GM18907 (cell line): Measurements from ENCODE around the gene HSPA12B.

Source experiments
- ATAC-seq: cut with Tn5 transposase; IDR thresholded peaks from one replicate; pipeline ENCODE4 v1.9.1; 2021; ENCODE audit warnings: mild to moderate bottlenecking, moderate library complexity; ENCODE audit not compliant: unreplicated experiment

HSPA12B gene, protein sequence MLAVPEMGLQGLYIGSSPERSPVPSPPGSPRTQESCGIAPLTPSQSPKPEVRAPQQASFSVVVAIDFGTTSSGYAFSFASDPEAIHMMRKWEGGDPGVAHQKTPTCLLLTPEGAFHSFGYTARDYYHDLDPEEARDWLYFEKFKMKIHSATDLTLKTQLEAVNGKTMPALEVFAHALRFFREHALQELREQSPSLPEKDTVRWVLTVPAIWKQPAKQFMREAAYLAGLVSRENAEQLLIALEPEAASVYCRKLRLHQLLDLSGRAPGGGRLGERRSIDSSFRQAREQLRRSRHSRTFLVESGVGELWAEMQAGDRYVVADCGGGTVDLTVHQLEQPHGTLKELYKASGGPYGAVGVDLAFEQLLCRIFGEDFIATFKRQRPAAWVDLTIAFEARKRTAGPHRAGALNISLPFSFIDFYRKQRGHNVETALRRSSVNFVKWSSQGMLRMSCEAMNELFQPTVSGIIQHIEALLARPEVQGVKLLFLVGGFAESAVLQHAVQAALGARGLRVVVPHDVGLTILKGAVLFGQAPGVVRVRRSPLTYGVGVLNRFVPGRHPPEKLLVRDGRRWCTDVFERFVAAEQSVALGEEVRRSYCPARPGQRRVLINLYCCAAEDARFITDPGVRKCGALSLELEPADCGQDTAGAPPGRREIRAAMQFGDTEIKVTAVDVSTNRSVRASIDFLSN

DNA sequence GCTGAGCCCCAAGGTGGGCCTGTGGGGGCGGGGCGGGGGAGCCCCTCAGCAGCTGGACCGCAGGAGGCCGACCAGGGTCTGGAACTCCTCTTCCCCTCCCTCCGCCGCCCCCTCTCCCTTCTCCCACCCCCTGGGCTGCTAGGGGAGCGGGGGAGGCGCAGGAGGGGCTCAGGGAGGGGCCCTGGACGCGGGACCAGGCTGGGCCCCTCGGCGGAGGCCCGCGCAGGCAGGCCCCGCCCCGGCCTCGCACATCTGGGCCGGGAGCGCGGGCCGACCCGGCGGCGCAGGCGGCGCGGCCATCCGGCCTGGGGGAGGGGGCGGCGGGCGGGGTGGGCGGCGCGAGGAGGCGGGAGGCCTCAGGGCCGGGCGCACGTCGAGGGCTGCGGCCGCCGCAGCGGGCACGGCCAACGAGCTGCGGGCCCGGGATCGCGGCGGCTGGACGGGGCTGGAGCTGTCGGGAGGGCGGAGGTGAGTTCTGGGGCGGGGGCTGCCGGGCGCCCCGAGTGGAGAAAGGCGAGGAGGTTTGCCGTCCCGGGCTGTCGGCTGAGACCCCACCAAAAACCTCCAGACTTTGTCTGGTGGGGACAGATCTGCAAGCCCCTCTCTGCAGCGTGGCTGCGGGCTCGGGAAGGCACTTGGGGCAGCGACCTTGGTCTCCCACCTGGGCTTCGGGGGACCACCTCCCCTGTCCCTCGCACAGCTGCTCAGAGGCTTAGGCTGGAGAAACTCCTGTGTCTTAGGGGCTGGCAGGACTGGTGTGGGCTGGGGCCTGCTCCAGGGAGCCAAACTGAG, at the start of gene HSPA12B:
TSS of gene HSPA12B (plus strand) at position 359 of the 792 bp plus-strand sequence. CDS start 5,990 bp downstream, outside the sequence.
- ATAC-seq: no peak

DNA sequence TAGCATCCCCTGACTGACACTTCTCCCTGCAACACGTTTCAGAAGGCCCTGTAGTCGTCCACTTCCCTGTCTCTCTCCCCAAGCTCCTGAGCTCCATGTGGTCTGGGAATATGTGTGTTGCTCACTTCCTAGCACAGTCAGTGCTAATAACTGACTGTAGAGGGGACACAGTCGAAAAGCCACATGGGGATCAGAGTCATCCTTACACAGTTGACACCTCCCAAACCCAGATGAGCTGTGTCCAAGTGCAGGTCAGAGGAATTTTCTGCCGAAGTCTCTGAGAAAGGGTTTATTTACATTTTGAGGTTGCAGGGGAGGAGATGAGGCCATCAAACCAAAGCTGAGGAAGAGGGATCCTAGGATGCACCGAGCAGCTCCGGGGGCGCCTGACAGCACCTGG, 47.1 kb upstream of the HSPA12B start:
- no peak for ATAC-seq

DNA sequence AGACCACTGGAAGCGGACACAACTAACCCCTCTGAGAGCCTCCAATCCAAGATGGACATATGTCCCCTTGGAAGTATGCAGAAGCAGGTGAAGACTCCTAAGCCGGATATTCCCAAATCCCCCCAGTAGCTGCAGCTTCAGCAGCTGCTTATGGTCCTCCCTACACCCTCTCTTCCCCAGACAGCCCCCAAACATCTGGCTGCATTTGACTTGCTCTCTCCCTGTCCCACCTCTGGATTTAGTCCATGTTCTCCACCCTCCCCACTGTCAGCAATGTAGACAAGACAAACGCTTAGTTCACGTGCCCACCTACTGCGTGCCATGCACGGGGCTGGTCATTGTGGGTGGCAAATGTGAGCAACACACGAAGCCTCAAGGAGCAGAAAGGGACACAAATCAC, 46.1 kb upstream of the HSPA12B start:
- no peak for ATAC-seq

DNA sequence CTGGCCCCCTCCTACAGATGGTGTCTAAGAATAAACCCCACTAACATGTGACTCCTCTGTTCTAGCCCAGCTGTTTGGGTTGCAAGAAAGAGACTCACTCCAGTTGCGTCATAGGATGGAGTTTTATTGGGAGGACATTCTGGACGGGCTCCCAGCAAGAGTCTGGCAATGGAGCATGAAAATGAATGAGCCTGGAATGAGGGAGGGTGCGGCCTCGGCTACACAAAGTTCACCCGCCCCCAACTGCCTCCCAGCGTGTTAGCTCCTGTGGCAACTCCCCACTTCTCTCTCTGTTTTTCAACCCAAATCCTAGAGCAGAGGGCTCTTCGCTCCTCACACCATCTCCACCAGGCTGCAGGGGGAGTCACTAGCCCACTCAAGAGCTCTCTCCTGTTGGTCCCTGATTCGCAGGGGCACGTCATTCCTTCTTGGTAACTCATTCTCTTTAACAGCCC, 45.6 kb upstream of the HSPA12B start:
- no peak for ATAC-seq

DNA sequence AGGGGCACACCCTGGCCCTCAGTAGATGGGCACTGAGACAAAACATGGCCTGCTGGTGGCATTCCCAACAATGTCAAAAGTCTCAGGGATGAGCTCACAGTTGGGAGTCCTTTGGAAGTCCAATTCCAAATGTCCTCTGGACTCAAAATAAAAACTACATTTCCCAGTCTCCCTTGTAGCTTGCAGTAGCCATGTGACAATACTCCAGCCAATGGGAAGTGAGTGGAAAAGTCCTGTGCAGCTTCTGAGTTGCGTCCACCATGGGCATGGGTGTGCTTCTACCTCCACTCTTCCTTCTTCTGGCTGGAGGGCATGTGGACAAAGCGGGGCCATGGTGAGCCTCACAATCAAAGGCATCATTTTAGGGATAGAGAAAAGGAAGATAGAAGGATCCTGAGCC, 44.8 kb upstream of the HSPA12B start:
- ATAC-seq: no peak

DNA sequence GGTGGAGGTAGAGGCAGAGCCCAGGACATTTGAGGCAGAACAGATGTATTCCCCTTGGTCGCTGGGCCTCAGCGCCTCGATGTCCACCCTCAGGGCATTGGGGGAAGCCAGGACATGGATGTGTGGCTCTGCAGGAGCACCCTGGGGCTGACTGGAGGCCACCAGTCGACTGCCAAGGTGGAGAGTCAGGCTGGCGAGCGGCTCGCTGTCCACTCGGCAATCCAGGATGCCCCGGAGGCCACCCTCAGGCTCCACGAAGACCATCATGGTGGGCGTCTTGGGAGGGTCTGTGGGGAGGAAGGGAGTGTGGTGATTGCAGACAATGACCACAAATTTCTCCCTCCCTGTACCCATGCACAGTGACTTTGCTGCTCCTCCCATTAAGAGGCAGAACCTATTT, 42.5 kb upstream of the HSPA12B start:
- no peak for ATAC-seq

DNA sequence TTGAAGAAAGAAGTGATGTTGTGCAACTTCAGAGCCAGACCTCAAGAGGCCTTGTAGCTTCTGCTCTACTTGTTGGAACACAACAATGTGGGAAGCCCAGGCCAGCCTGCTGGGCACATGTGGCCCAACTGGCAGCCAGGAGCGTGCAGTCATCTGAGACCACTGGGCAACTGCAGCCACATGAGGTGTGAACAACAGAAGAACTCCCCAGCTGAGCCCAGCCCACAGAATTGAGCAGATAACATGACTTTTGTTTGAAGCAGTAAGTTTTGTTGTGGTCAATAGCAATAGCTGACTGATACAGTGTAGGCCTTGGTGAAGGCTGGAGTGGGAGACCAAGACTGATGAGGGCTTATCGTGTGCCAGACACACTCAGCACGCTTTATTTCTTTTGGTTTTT, 42.1 kb upstream of the HSPA12B start:
- no peak for ATAC-seq

DNA sequence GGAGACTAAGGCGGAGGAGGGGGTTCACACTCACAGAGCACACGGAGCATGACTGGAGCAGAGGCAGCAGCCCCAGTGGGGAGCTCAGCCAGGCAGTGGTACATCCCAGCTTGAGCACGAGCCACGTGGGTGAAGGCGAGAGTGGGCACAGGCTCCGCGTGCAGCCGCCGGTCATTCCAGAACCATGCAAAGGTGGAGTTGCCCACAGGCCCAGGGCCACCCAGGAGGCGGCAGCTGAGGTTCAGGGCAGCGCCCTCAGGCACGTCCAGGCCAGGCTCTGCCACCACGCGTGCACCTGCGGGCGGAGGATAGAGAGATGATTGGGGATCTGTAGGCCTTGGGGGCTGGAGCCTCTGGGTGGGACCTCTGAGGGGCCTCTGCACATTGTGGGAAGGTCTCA, 41.2 kb upstream of the HSPA12B start:
- ATAC-seq: no peak

DNA sequence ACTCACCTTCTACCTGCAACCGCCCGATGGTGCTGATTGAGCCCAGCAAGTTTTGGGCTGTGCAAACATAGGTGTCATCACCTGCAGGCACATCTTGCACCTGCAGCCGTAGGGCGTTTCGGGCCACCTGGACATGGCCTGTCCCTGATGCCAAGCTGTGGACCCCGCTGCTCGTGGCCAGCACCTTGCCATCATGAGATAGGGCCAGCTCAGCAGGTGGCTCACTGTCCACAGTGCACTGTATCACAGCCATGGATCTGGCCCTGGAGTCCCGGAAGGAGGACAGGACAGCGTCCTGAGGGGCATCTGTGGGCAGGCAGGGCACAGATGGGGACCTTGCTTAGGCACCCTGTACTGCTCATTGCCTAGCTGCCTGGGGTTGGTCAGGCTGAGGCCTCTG, 40.6 kb upstream of the HSPA12B start:
- no peak for ATAC-seq

DNA sequence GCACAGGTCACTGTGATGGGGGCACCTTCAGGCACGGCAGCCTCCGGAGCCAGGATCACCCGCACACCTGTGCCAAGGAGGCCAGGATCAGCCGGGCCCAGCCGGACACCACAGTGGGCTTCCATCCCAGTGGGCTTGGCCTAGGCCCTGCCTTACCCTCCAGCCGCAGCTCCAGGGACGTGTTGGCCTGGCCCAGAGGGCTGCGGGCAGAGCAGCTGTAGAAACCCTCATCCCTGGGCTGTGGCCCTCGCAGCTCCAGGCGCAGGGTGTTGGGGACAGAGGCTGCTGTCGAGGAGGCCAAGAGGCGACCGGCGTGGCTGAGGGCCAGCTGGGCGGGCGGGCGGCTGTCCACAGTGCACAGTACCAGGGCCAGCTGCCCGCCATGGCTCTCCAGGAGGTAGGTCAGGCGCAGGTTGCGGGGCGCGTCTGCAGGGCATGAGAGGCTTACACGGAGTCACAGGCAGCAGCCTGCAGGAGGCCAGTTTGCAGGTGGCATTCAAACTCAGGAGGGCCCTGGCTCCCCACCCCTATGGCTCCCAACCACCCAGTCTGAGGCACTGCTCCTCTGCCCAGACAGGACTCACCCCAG, 39.7 kb upstream of the HSPA12B start:
- no peak for ATAC-seq

DNA sequence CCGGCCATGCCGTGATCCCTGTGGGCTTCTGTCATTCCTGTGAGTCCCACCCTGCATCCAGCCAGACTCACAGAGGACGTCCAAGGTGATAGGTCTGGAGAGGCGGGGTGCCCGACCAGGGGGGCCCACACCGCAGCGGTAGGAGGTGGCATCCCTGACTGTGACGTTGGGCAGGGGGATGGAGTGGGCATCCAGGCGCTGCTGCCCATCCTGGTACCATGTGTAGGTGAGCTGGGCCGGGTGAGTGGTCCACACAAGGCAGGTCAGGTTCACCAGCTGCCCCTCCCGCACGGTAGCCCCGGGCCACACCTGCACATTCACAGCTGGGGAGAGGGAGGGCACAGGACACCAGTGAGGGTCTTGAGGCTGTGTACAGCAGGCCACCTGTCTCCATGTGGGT, 39.1 kb upstream of the HSPA12B start:
- no peak for ATAC-seq

DNA sequence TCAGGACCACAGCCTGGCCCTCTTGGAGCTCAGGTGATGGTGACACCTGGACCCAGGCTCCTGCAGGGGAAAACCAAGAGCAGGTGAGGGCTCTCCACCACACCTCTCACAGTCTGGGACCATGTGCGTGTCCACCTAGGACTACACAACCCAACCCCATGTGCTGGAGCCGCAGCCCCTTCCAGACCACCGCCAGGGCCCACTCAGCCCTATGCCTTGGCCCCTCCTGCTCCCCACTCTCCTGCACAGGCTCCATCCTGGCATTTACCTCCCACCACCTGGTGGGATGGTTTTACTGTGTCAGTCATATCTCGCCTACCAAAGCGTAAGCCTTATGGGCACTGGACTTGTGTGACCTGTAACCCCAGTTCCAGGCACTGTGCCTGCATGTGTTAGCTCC, 37.6 kb upstream of the HSPA12B start:
- no peak for ATAC-seq

DNA sequence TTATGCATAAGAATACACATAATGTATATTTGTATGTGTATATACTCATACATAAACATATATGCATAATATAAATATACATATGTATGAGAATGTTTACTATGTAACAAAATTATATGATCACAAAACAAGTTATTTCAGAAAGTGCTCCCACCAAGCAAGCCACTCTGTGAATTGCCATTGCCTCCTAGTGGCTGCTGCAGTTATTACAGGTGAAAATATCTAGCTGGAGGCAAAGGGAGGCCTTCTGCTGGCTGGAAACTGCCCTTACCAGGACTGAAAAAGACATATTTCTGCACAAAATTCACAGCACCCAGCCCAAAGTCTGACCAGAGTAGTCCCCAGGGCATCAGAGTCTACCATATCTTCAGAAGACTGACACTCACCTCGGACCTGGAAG, 36.3 kb upstream of the HSPA12B start:
- ATAC-seq: no peak

DNA sequence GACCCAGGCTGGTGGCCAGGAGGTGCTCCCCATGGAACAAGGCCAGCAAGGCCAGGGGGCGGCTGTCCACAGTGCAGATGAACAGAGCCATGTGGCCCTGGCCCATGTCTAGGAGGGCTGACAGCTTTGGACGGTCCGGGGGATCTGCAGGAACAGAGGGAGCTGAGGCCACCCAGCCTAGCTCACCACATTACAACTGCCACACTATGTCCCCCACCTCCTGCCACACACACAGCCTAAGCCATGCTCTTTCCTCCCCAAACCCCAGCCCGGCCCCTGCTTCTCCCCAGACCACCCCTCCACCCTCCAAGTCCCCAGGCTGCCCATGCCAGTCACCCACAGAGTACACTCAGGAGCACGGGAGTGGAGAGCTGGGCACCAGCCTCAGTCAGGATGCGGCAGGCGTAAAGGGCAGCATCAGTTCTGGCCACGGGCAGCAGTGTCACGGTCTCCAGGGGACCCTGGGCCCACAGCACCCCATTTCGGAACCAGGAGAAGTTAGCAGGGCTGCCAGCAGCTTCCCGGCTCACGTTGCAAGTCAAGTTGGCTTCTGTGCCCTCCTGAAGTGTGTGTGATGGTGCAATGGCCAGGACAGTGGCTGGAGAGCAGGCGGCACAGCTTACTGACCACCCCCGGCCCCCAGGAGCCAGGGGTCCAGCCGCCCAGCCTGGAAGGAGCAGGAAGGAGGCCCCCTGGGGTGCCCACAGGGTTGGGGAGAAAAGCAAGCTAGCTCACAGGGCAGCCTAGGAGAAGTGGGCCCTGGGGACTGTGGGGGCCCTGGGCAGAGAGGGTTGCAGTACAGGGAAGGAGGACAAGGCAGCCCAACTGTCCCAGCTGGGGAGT, 35.5 kb upstream of the HSPA12B start:
- no peak for ATAC-seq

DNA sequence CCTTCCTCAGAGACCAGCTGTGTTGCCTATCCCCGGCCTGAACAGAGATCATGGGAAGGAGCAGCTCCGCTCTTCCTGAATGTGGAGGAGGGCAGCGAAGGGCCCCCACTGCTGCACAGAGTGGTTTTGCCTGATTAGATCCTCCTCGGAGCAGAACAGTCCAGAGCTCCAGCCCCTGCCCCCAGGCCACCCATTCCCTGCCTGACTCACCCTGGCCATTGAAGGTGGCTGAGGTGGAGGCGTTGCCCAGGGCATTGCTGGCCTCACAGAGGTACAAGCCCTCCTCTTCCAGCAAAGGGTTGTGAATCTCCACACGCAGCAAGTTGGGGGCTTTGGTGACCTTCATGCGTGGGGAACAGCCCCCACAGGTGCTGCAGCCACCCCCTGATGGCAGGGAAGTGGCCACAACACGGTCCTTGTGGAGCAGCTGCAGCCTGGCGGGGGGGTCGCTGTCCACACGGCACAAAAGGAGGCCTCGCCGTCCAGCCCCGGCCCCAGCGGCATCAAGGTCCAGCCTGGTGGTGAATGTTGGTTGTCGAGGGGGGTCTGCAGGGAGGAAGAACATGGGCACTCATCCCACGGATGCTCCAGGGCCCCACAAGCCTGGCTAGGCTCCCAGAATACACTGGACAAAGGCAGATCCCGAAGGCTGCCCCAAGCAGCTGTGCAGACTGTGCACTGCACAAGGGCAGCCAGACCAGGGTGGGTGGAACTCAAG, 34.7 kb upstream of the HSPA12B start:
- ATAC-seq: no peak

DNA sequence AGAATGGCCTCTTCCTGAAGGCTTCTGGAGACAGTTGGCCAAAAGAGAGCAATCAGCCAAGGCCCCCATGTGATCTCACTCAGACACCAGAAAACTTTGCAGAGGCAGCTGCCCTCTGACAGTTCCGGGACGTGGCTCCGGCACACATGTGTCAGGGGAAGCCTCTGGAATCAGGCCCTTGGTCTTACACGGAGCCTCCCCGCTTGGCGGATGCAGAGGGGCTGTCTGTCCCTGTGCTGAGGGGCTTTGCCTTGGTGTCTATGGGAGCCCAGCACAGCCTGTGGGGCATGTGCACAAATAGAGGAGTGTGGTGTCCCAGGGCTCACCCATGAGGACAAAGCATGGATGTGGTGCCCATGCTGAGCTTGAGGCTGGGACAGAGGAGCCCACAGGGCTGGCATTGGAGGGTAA, 33.9 kb upstream of the HSPA12B start:
- no peak for ATAC-seq

DNA sequence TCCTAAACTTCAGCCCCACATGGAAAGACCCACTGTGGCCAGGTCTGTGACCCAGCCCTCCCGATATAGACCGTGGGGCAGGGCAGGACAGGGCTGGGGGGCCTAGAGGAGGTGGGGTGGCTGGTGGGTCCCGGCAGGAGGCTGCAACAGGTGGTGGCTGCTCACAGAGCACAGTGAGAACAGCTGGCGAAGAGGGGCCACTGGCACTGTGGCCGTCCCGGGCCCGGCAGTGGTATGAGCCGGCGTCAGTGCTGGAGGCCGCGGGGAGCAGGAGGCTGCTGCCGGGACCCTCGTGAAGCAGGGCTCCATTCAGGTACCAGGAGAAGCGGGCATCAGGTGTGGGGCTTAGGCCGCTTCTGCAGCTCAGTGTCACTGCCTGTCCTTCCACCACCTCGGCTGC, 33.4 kb upstream of the HSPA12B start:
- ATAC-seq: no peak

DNA sequence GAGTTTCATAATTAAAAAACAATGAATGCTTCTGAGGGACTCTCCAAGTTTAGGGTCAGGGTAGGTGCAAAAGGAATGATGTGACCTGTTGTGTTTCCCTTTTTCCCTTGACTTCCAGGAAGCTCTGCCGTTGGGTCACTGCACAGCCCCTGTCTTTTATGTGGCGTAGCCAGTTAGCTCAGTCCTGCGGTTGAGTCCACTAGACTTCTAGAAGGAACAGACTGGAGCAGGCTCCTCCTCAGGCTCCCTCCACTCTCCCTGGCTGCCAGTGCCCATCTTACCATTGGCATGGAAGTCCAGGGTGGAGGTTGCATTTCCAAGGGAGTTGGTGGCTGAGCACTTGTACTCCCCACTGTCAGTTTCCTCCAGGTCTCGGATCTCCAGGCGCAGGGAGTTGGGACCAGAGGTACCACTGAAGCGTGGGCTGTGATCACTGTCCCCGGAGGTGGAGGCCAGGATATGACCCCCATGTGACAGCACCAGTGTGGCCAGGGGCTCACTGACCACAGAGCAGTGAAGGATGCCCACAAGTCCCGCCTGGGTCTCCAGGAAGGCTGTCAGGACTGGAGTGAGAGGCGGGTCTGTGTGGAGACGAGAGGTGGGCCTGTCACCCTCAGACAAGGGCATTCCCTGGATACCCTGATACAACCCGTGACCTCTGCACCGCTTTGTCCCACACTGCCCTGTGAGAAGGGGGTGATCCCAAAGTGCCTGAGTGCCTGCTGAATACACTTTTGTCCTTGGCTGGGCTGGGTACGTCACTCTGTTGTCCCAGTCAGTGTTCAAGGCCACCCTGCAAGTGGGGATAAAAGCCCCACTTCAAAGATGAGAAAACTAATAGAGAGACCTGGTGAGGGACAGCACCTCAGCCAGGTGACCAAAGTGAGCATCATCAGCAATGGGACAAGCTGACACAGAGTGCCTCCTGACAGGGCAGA, 31.2 kb upstream of the HSPA12B start:
- no peak for ATAC-seq
